Activated naive CD4-positive, alpha-beta T cell treated with anti-CD3 and anti-CD28 coated beads for 36 hours (primary cell): ENCODE data around the gene TIFAB. TPM values are rescaled to one million over a fixed set of nuclear protein-coding genes. Genes with fewer than 3 reads are reported as not detected.

Experiments
- CTCF ChIA-PET: fragments of 350-600 bp; sonication (Branson Sonifier 250); formaldehyde crosslinking; loops from one replicate; lab custom pipeline; 2021; ENCODE audit warnings: antibody characterized with exemption; lab: Charles Lee
- DNase-seq: peaks from one replicate; pipeline ENCODE4 v3.0.0-alpha.2; 2020
- H3K27ac Mint-ChIP-seq: one replicate; pipeline ENCODE4 v1.8.0; 2021; ENCODE audit warnings: mild to moderate bottlenecking, mixed read lengths
- H3K27me3 Mint-ChIP-seq: one replicate; pipeline ENCODE4 v1.8.0; 2021; ENCODE audit warnings: low read depth, mixed read lengths
- H3K36me3 Mint-ChIP-seq: one replicate; pipeline ENCODE4 v1.8.0; 2021; ENCODE audit warnings: low read depth, mixed read lengths
- H3K4me1 Mint-ChIP-seq: one replicate; pipeline ENCODE4 v1.8.0; 2021; ENCODE audit warnings: low read depth, mixed read lengths
- H3K4me3 Mint-ChIP-seq: one replicate; pipeline ENCODE4 v1.8.0; 2021; ENCODE audit warnings: mild to moderate bottlenecking, moderate library complexity, mixed read lengths
- H3K9me3 Mint-ChIP-seq: one replicate; pipeline ENCODE4 v1.8.0; 2021; ENCODE audit warnings: mixed read lengths
- intact Hi-C: fragments of 100-400 bp; cut with micrococcal nuclease; formaldehyde crosslinking; loops from one replicate; pipeline ENCODE4 v1.15.1; 2023
- total RNA-seq, 2 experiments: library from RNA; stranded (reverse); gene quantifications; one replicate each; pipeline ENCODE4 v1.2.3, GENCODE V29; 2021

Gene TIFAB
- total RNA-seq, 2 experiments from 2014 or later = not detected

DNA sequence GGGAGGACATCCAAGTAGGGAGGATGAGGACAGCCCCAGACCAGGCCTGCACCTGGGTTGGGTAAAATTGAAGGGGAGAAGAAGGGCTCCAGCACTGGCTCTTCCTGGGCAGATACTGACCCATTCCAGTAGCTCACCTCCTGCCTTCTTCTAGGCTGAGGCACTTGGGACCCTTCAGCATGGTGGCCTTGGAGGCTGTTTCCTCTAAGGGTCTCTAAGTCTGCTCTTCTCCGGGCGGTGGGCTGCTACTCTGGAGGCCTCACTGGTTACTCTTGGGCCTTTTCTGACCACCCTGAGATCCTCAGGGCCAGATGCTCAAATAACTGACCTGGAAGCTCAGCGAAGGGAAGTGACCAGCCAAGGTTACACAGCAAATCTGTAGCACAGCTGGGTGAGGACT lies 2.8 kb upstream of the TIFAB start:
- intact Hi-C loops = no loop called here
- H3K9me3 Mint-ChIP-seq = no peaks in the 10 kb centered on the region
- peaks cover 3% of the 10 kb centered on the region for H3K27me3 Mint-ChIP-seq
- CTCF ChIA-PET = interaction anchor here (0.6 to 20.5 kb wide), 7 partner anchors 9 to 374 kb away, joined by 3 to 438 read pairs (median 6); partner anchors contain the start of gene DCANP1
- no peak for DNase-seq
- no peaks in the 10 kb centered on the region for H3K36me3 Mint-ChIP-seq
- H3K4me3 Mint-ChIP-seq = no peak overlapping the region
- no peak overlapping the region for H3K27ac Mint-ChIP-seq
- H3K4me1 Mint-ChIP-seq = no peaks in the 10 kb centered on the region

DNA sequence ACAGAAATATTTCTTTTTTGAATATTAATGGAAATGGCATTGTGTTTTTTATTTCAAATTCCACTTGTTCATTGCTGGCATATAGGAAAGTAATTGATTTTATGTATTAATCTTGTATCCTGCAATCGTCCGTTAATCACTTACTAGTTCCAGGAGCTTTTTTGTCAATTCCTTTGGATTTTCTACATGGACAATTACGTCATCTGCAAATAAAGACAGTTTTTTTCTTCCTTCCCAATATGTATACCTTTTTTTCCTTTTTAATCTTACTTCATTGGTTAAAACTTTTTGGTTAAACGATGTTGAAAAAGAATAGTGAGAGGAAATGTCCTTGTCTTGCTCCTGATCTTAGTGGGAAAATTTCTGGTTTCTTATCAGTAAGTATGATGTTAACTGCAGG lies 1.5 kb upstream of the TIFAB start:
- Mint-ChIP-seq H3K4me1 (no peaks in the 10 kb centered on the region), H3K9me3 (no peaks in the 10 kb centered on the region), H3K4me3 (no peak overlapping the region), H3K36me3 (no peaks in the 10 kb centered on the region), H3K27me3 (peaks cover 3% of the 10 kb centered on the region), H3K27ac (no peak overlapping the region)
- intact Hi-C loops = no loop called here
- CTCF ChIA-PET = no interaction called here
- DNase-seq = no peak

DNA sequence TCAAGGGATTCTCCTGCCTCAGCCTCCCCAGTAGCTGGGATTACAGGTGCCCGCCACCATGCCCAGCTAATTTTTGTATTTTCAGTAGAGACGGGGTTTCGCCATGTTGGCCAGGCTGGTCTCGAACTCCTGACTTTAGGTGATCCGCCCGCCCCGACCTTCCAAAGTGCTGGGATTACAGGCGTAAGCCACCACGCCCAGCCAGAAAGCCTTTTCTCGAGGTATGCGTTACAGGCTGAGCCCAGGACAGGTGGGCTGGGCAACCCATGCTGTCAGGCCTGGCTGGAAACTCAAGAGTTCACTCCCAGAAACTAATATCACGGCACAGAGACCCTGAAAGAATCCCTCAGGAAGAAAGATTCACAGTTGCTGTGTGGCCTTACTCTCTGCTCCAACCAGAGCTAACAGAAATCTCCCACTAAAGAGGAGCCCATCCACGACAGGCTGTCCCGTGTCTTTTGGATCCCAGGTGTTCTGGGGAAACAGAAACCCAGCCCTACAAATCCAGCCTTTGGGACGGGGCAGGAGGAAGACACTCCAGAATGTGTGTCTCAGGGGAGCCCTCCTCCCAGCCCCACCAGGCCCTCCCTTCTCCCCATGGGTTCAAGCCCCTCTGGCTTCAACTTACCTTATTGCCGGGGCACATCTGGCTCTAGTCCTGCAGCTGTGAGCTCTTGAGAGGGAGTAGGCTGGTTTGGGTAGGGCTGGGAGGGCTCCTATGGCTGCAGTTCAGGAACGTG lies 400 bp downstream of the TIFAB start:
- Mint-ChIP-seq H3K4me1 (no peaks in the 10 kb centered on the region), H3K36me3 (no peaks in the 10 kb centered on the region), H3K4me3 (no peak overlapping the region), H3K27ac (no peak overlapping the region), H3K9me3 (no peaks in the 10 kb centered on the region), H3K27me3 (no peaks in the 10 kb centered on the region)
- intact Hi-C loops = no loop called here
- CTCF ChIA-PET = interaction anchor here (1.1 kb wide), 1 partner anchor 11 kb away, joined by 3 read pairs; no protein-coding TSS in a partner anchor
- no peak for DNase-seq

DNA sequence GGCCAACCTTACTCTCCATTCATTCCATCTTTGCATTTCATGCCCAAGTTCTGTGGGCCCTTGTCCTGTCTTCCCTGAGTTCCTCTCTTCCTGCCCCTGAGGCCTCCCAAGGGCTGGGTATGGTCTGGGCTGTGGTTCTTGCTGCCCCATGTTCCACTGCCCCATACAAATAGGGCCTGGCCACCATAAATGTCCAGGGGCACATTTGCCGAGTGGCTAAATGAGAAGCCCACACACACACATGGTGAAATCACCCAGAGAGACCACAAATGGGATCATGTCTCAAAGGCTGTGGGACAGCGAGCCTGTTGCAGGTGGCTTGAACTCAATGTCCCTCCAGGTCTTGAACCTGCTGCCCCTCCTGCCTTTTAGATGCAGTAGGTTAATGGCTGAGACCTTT lies 1.2 kb downstream of the TIFAB start:
- CTCF ChIA-PET = interaction anchor here (0.6 to 1.1 kb wide), 2 partner anchors 10 to 89 kb away, joined by 3 to 4 read pairs; no protein-coding TSS in a partner anchor
- Mint-ChIP-seq H3K36me3 (no peaks in the 10 kb centered on the region), H3K4me3 (no peak overlapping the region), H3K27me3 (no peaks in the 10 kb centered on the region), H3K4me1 (no peaks in the 10 kb centered on the region), H3K9me3 (no peaks in the 10 kb centered on the region), H3K27ac (no peak overlapping the region)
- intact Hi-C loops = no loop called here
- no peak for DNase-seq

DNA sequence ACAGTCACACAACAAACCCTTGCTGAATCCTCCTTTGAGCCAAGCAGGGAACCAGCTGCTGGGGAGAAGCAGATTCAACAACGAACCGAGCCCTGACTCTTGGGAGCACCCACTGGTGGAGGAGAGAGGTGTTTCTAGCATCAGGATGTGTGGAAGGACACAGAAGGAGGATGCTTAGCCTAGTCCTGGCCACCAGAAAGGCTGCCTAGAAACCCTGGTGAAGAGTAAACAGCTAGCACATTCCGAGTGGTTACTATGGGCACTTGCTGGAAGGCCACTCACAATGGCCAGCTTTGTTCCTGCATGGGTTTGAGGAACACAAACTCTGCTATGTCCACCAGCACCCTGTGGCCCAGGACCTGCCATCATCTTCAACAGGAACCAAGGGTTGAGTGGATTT lies 1.8 kb downstream of the TIFAB start:
- H3K9me3 Mint-ChIP-seq = no peaks in the 10 kb centered on the region
- CTCF ChIA-PET = interaction anchor here (0.6 to 1.1 kb wide), 2 partner anchors 10 to 88 kb away, joined by 3 to 4 read pairs; no protein-coding TSS in a partner anchor
- no peaks in the 10 kb centered on the region for H3K27me3 Mint-ChIP-seq
- H3K4me1 Mint-ChIP-seq = no peaks in the 10 kb centered on the region
- intact Hi-C loops = no loop called here
- DNase-seq = no peak
- H3K27ac Mint-ChIP-seq = no peak overlapping the region
- no peaks in the 10 kb centered on the region for H3K36me3 Mint-ChIP-seq
- H3K4me3 Mint-ChIP-seq = no peak overlapping the region

DNA sequence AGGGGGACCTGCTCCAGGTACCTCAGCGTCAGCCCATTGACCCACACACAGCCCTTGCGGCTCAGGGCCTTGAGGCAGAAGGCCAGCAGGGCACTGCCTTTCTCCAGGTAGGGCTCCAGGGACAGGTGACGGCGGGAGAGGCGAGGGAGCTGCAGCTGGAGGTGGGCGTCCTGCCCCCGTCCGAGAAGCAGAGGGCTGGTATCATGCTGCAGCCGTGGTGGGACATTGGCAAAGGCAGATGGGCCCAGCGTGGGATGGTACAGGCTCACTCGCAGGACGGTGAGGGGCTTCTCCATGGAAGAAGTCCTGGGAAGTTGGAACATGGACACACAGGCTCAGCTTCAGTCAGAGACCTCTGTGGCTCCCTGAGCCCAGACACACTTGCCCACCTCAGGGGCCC lies 2.5 kb downstream of the TIFAB start:
- Mint-ChIP-seq H3K36me3 (no peaks in the 10 kb centered on the region), H3K4me1 (no peaks in the 10 kb centered on the region), H3K27me3 (no peaks in the 10 kb centered on the region), H3K27ac (no peak overlapping the region), H3K4me3 (no peak overlapping the region), H3K9me3 (no peaks in the 10 kb centered on the region)
- intact Hi-C loops = no loop called here
- CTCF ChIA-PET = interaction anchor here (6.0 kb wide), 1 partner anchor 7 kb away, joined by 34 read pairs; no protein-coding TSS in a partner anchor
- no peak for DNase-seq

DNA sequence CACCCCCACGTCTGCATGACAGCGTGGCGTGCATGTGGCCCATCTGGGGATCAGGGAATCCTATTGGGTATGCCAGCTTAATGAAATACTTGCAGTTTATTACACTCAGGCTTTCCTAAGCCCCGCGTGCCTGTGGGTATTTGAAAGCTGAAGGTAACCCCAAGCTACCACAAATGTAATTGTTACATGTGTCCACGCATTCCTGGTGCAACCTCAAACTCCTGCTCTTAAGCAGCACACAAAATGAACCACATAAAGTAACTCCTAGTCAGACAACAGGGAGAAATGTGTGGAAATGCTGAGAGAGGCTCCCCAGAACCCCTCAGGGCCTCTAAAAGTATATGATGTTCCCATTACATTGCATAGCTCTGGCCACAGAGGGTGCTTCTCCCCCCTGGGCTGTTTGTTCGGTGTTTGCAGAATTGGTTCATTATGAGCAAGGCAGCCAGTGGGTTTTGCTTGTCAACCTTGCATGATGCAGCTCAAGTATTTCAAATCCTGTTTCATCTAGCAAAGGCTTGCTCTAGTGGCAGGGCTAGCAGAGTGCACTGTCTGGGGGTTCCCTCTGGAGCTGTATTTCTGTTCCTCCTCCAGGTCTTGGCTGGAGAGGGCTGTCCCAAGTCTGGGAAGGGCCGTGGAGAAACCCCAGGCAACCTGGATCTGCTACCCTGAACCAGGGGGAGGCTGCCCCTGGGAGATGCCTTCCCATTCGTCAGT lies 3.2 kb downstream of the TIFAB start:
- no peak overlapping the region for H3K4me3 Mint-ChIP-seq
- intact Hi-C loops = no loop called here
- H3K27me3 Mint-ChIP-seq = no peaks in the 10 kb centered on the region
- no peak overlapping the region for H3K27ac Mint-ChIP-seq
- DNase-seq = no peak
- CTCF ChIA-PET = interaction anchor here (1.0 to 6.0 kb wide), 2 partner anchors 8 to 12 kb away, joined by 4 to 34 read pairs; no protein-coding TSS in a partner anchor
- H3K4me1 Mint-ChIP-seq = no peaks in the 10 kb centered on the region
- H3K36me3 Mint-ChIP-seq = no peaks in the 10 kb centered on the region
- H3K9me3 Mint-ChIP-seq = no peaks in the 10 kb centered on the region

DNA sequence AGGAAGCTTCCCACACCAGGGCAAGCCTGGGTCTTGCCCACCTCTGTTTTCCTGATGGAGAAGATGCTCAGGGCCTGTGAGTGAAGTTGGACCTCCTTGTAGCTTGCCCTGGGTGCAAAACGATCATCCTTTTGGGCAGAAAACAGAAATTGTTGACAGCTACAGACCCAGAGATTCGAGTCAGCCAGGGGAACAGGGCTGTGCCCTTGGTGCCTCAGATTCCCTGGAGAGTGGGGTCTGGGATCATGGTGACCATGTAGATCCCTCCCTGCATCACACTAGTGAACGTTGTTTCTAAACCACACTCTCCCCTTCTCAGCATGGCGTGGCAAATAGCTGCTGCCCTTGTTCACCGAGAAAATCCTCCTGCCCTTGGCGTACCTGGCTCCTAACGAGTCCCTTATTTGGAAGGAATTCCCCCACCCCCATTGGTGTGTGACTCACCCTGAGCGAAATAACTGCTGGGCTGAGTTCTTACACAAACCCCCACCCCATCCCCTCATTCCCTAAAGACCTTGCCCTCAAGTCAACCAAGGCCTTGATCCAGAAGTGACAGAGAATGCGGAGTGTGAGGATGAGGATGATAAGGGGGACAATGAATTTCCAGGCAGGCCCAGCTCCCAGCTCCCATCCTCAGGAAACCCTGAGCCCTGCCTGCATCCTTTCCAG lies 3.9 kb downstream of the TIFAB start:
- Mint-ChIP-seq H3K4me3 (no peak overlapping the region), H3K4me1 (no peaks in the 10 kb centered on the region), H3K27me3 (no peaks in the 10 kb centered on the region), H3K9me3 (no peaks in the 10 kb centered on the region), H3K36me3 (no peaks in the 10 kb centered on the region), H3K27ac (no peak overlapping the region)
- DNase-seq = no peak
- CTCF ChIA-PET = interaction anchor here (1.0 to 6.0 kb wide), 2 partner anchors 9 to 12 kb away, joined by 4 to 34 read pairs; no protein-coding TSS in a partner anchor
- intact Hi-C loops = no loop called here

DNA sequence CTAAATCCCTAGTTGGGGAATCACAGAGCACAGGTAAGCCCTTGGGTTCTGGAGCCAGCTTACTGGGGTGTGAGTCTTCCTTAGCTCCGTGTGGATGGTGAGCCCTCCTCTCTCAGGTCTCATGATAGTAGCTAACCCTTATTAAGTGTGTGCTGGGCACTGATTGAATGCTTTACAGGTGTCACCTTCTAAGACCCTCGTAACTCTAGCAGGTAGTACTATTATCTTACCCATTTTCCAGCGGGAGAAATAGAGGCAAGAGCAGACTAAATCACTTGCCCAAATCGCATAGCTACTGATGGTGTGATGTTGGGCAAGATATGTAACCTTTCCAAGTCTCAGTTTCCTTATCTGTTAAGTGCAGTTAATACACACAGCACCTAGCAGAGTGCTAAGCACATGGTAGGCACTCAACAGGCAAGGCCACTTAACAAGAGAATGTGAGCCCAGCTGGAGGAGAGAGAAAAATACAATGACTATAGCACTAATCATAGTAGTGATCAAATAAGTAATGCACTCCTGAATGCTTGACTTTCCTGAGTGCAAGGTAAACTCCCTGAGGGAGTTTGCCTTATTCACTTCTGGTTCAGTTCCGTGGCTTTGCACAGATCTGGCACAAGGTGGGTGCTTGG lies 4.7 kb downstream of the TIFAB start, which contains the start of gene DCANP1:
TSS of gene DCANP1 (minus strand) at position 51 of the 632 bp plus-strand sequence. CDS start 240 bp downstream, outside the sequence.
- no peaks in the 10 kb centered on the region for H3K36me3 Mint-ChIP-seq
- no peak for DNase-seq
- no peaks in the 10 kb centered on the region for H3K27me3 Mint-ChIP-seq
- H3K27ac Mint-ChIP-seq = no peak within 1 kb of the TSS
- H3K4me1 Mint-ChIP-seq = no peaks in the 10 kb centered on the region
- no peak within 1 kb of the TSS for H3K4me3 Mint-ChIP-seq
- no peaks in the 10 kb centered on the region for H3K9me3 Mint-ChIP-seq
- intact Hi-C loops = no loop called here
- CTCF ChIA-PET = interaction anchor here (1.8 to 6.0 kb wide), 2 partner anchors 10 to 119 kb away, joined by 6 to 34 read pairs; no protein-coding TSS in a partner anchor

DNA sequence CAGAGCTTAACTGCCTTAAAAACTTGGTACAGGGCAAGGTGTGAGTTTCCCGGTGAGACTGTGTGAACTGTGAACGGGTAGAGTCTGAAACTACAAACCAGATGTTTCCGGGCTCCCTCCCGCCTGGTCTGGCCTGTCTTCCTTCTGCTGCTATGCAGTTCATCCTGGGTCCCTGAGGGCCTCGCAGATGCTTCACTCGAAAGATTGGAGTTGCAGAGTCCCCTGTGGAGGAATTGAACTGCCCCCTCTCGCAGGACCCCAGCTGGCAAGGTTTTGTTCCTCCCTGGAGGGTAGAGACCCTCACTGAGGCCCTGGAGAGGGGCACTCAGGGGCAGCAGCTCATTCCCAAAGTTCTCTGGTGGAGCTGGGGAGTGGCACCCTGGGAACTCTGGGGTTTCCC lies 5.5 kb downstream of the TIFAB start:
- Mint-ChIP-seq H3K4me1 (no peaks in the 10 kb centered on the region), H3K9me3 (no peaks in the 10 kb centered on the region), H3K27me3 (no peaks in the 10 kb centered on the region), H3K4me3 (no peak overlapping the region), H3K27ac (no peak overlapping the region), H3K36me3 (no peaks in the 10 kb centered on the region)
- DNase-seq = no peak
- intact Hi-C loops = no loop called here
- CTCF ChIA-PET = interaction anchor here (1.8 to 6.0 kb wide), 2 partner anchors 10 to 119 kb away, joined by 6 to 34 read pairs; no protein-coding TSS in a partner anchor

DNA sequence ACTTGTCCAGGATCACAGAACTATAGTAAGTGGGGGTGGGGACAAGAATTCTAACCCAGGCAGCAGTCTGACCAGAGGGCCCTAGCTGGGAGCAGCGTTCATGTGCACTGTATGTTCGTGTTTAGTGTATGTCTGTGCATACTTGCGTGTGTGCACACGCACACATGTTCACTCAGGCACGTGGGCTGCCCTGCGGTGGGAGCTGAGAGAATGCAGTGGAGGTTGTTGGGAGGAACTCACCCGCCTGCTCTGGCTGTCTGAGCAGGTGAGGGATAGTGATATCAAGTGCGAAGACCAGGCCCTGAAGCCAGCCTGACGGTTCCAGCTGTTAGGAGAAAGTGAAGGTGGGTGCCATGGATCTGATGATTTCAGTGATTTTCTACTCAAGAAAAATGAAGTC lies 5.9 kb downstream of the TIFAB start:
- Mint-ChIP-seq H3K27ac (no peak overlapping the region), H3K9me3 (no peaks in the 10 kb centered on the region), H3K4me1 (no peaks in the 10 kb centered on the region), H3K27me3 (no peaks in the 10 kb centered on the region), H3K36me3 (no peaks in the 10 kb centered on the region), H3K4me3 (no peak overlapping the region)
- no peak for DNase-seq
- CTCF ChIA-PET = interaction anchor here (1.0 to 6.0 kb wide), 3 partner anchors 11 to 120 kb away, joined by 3 to 34 read pairs (median 6); no protein-coding TSS in a partner anchor
- intact Hi-C loops = no loop called here
